H1 (cell line): Measurements from ENCODE around the gene CELF2. TPM values are rescaled to one million over a fixed set of nuclear protein-coding genes. Genes with fewer than 3 reads are reported as not detected.

Experiments used
- CTCF ChIA-PET: fragments of 300-600 bp; sonication (Branson Sonifier 250); formaldehyde crosslinking; loops from one replicate; lab custom pipeline; 2021; ENCODE audit not compliant: partially characterized antibody; lab: Charles Lee
- POLR2A ChIA-PET: fragments of 300-600 bp; sonication (Branson Sonifier 250); formaldehyde crosslinking; loops from one replicate; lab custom pipeline; 2021; ENCODE audit warnings: inconsistent platforms; ENCODE audit not compliant: partially characterized antibody; lab: Charles Lee
- DNase-seq, 2 experiments: peaks; one replicate each; pipeline versions ENCODE4 v3.0.0 to v3.0.0-alpha.2; 2010 to 2022; ENCODE audit warnings: low spot score in 2 of 2, low read depth in 1 of 2, mixed read lengths in 1 of 2
- FAIRE-seq: peaks from 2 replicates; lab custom pipeline; 2011; peaks lifted over from hg19 to GRCh38; lab: Jason Lieb, UNC
- H2AFZ ChIP-seq: 2 replicates; pipeline ENCODE4 v1.8.1; 2012; ENCODE audit warnings: low read length, inconsistent platforms
- H2AK5ac ChIP-seq: 2 replicates; pipeline ENCODE4 v1.6.1; 2013; ENCODE audit warnings: low read depth, low read length
- H2BK120ac ChIP-seq: replicated peaks from 2 replicates; pipeline ENCODE3; 2013; ENCODE audit warnings: low read depth, low read length, inconsistent platforms
- H2BK12ac ChIP-seq: 2 replicates; pipeline ENCODE4 v1.6.1; 2013; ENCODE audit warnings: low read depth, low read length
- H2BK15ac ChIP-seq: 2 replicates; pipeline ENCODE4 v1.6.1; 2013; ENCODE audit warnings: low read length
- H2BK20ac ChIP-seq: 2 replicates; pipeline ENCODE4 v1.6.1; 2013; ENCODE audit warnings: low read length
- H2BK5ac ChIP-seq: 2 replicates; pipeline ENCODE4 v1.6.1; 2013; ENCODE audit warnings: low read depth, low read length
- H3K14ac ChIP-seq: 2 replicates; pipeline ENCODE4 v1.6.1; 2013; ENCODE audit warnings: inconsistent platforms; ENCODE audit not compliant: insufficient read length
- H3K18ac ChIP-seq: 2 replicates; pipeline ENCODE4 v1.6.1; 2013; ENCODE audit warnings: low read length; ENCODE audit errors: extremely low read depth
- H3K23ac ChIP-seq: 2 replicates; pipeline ENCODE4 v1.6.1; 2013; ENCODE audit warnings: inconsistent platforms; ENCODE audit not compliant: insufficient read length
- H3K23me2 ChIP-seq: 2 replicates; pipeline ENCODE4 v1.6.1; 2013; ENCODE audit warnings: low read depth, low read length
- H3K27ac ChIP-seq: 2 replicates; pipeline ENCODE4 v1.6.1; 2011; ENCODE audit warnings: low read depth, low read length, inconsistent platforms
- H3K27me3 ChIP-seq, 4 experiments: replicated peaks in 1 of 4; 1 replicate in 1 of 4; 2 replicates in 3 of 4; pipeline versions ENCODE4 v1.6.1 to v1.8.1; 2011 to 2013; ENCODE audit warnings: low read length in 3 of 4, mild to moderate bottlenecking in 3 of 4, inconsistent platforms in 2 of 4, mixed read lengths in 2 of 4, moderate library complexity in 1 of 4; ENCODE audit not compliant: control insufficient read depth in 3 of 4, insufficient read depth in 3 of 4; ENCODE audit errors: extremely low read depth in 1 of 4
- H3K36me3 ChIP-seq, 4 experiments: 2 replicates each; pipeline versions ENCODE4 v1.6.1 to v1.8.1; 2011 to 2013; ENCODE audit warnings: mild to moderate bottlenecking in 4 of 4, low read length in 3 of 4, moderate library complexity in 2 of 4, control low read depth in 1 of 4, inconsistent platforms in 1 of 4; ENCODE audit not compliant: insufficient read depth in 4 of 4, control insufficient read depth in 2 of 4
- H3K4ac ChIP-seq: replicated peaks from 2 replicates; pipeline ENCODE3; 2013; ENCODE audit warnings: low read length, low read depth, mixed read lengths, inconsistent platforms; ENCODE audit not compliant: insufficient read length
- H3K4me1 ChIP-seq, 4 experiments: replicated peaks in 1 of 4; 1 replicate in 1 of 4; 2 replicates in 3 of 4; pipeline versions ENCODE4 v1.6.1 to v1.8.1; 2011 to 2013; ENCODE audit warnings: low read length in 3 of 4, inconsistent platforms in 2 of 4, mixed read lengths in 1 of 4; ENCODE audit not compliant: insufficient read depth in 4 of 4, control insufficient read depth in 3 of 4
- H3K4me2 ChIP-seq, 2 experiments: 2 replicates each; pipeline versions ENCODE4 v1.6.1 to v1.8.1; 2011 to 2013; ENCODE audit warnings: low read depth in 2 of 2, low read length in 2 of 2, control low read depth in 1 of 2, inconsistent platforms in 1 of 2, mild to moderate bottlenecking in 1 of 2; ENCODE audit not compliant: insufficient read depth in 1 of 2
- H3K4me3 ChIP-seq, 4 experiments: fragments of 200-600, 300-600 bp in 1 of 4; sonication (generic), shearing (Covaris generic), sonication (Bioruptor Twin) in 1 of 4; 2 replicates each; pipeline versions ENCODE4 v1.5.1 to v1.8.1; 2011 to 2016; ENCODE audit warnings: low read length in 4 of 4, low read depth in 3 of 4, control low read depth in 2 of 4, inconsistent platforms in 2 of 4, mild to moderate bottlenecking in 2 of 4, mixed read lengths in 1 of 4, moderate library complexity in 1 of 4; ENCODE audit not compliant: insufficient read depth in 2 of 4; ENCODE audit errors: extremely low read depth in 1 of 4
- H3K56ac ChIP-seq: replicated peaks from 2 replicates; pipeline ENCODE3; 2013; ENCODE audit warnings: low read depth, mild to moderate bottlenecking, mixed read lengths, low read length, inconsistent platforms; ENCODE audit not compliant: insufficient read length
- H3K79me1 ChIP-seq: 2 replicates; pipeline ENCODE4 v1.6.1; 2013; ENCODE audit warnings: low read depth, low read length, control low read depth
- H3K79me2 ChIP-seq, 2 experiments: 2 replicates each; pipeline versions ENCODE4 v1.6.1 to v1.8.1; 2012 to 2013; ENCODE audit warnings: low read length in 2 of 2, mild to moderate bottlenecking in 2 of 2, inconsistent platforms in 1 of 2; ENCODE audit not compliant: insufficient read depth in 2 of 2, control insufficient read depth in 1 of 2
- H3K9ac ChIP-seq, 4 experiments: replicated peaks in 1 of 4; 1 replicate in 1 of 4; 2 replicates in 3 of 4; pipeline versions ENCODE4 v1.6.1 to v1.8.1; 2011 to 2013; ENCODE audit warnings: low read depth in 3 of 4, low read length in 3 of 4, control low read depth in 2 of 4, mild to moderate bottlenecking in 2 of 4, moderate library complexity in 2 of 4, inconsistent platforms in 1 of 4; ENCODE audit errors: extremely low read depth in 1 of 4
- H3K9me3 ChIP-seq, 2 experiments: 2 replicates each; pipeline versions ENCODE4 v1.6.1 to v1.8.1; 2012 to 2013; ENCODE audit warnings: mild to moderate bottlenecking in 2 of 2, moderate library complexity in 2 of 2, control low read depth in 1 of 2, inconsistent platforms in 1 of 2, low read depth in 1 of 2, low read length in 1 of 2, mixed read lengths in 1 of 2; ENCODE audit not compliant: insufficient read depth in 2 of 2
- H4K20me1 ChIP-seq, 2 experiments: replicated peaks in 1 of 2; 2 replicates each; pipeline versions ENCODE3 to v1.8.1; 2011 to 2013; ENCODE audit warnings: inconsistent platforms in 2 of 2, low read length in 2 of 2, mild to moderate bottlenecking in 1 of 2; ENCODE audit not compliant: insufficient read depth in 2 of 2, control insufficient read depth in 1 of 2
- H4K5ac ChIP-seq: 2 replicates; pipeline ENCODE4 v1.6.1; 2013; ENCODE audit warnings: low read length, low read depth, mixed read lengths, inconsistent platforms; ENCODE audit not compliant: insufficient read length
- H4K8ac ChIP-seq: 2 replicates; pipeline ENCODE4 v1.8.0; 2013; ENCODE audit warnings: mild to moderate bottlenecking, moderate library complexity, low read length, inconsistent platforms; ENCODE audit not compliant: insufficient read depth; ENCODE audit errors: extremely low read depth
- H4K91ac ChIP-seq: replicated peaks from 2 replicates; pipeline ENCODE3; 2013; ENCODE audit warnings: low read length, mixed read lengths, inconsistent platforms; ENCODE audit not compliant: insufficient read length
- CBX5 ChIP-seq: fragments of 300-800, 300-1000 bp; sonication (generic); IDR thresholded peaks from 2 replicates; pipeline ENCODE4 v1.7.1; 2016; ENCODE audit warnings: antibody characterized with exemption, low read length, low read depth
- CTBP2 ChIP-seq: IDR thresholded peaks from 2 replicates; pipeline ENCODE4 v1.7.0; 2011; ENCODE audit warnings: borderline replicate concordance, mild to moderate bottlenecking, moderate library complexity, mixed read lengths, low read length; ENCODE audit not compliant: insufficient read depth, insufficient read length
- JUND ChIP-seq: IDR thresholded peaks from 2 replicates; pipeline ENCODE4 v1.6.1; 2011; ENCODE audit warnings: mild to moderate bottlenecking, improper control_type of control experiment, low read length
- SP4 ChIP-seq: IDR thresholded peaks from 2 replicates; pipeline ENCODE4 v1.6.1; 2012; ENCODE audit warnings: low read length, inconsistent platforms
- TAF7 ChIP-seq: optimal IDR thresholded peaks from 2 replicates; pipeline ENCODE3; 2011; ENCODE audit warnings: low read depth, mild to moderate bottlenecking, inconsistent platforms, low read length, moderate library complexity, borderline replicate concordance
- WGBS, 2 experiments: shearing (Covaris generic) in 1 of 2; methylation state at CpG; one replicate each; pipeline versions ENCODE4 v1.1.6 to v1.1.7; 2013 to 2015; ENCODE audit warnings: low lambda C conversion rate in 2 of 2, mixed read lengths in 2 of 2, inconsistent platforms in 1 of 2, low coverage in 1 of 2, missing lambda C conversion rate in 1 of 2; ENCODE audit not compliant: insufficient replicate concordance in 2 of 2, insufficient coverage in 1 of 2, insufficient read length in 1 of 2; ENCODE audit errors: extremely low coverage in 1 of 2, missing lambda C conversion rate in 1 of 2; 5-methylcytosine and 5-hydroxymethylcytosine counted together
- polyA plus RNA-seq, 7 experiments: library from polyadenylated mRNA; depleted of rRNA in 3 of 7; stranded (reverse) in 5 of 7; unstranded in 2 of 7; fragments of >200 nt in 5 of 7; fragments of 200-250 nt in 2 of 7; gene quantifications; 1 replicate in 5 of 7; 2 replicates in 1 of 7; 4 replicates in 1 of 7; pipeline versions ENCODE4 v1.2.1 to v1.2.3, GENCODE V29; 2011 to 2013; ENCODE audit warnings: missing spikeins in 2 of 7, mixed read lengths in 2 of 7
- total RNA-seq: library from RNA; stranded (reverse); fragmentation: NEBNext Ultra II Directional; extraction: Animal tissue kit (Norgen Biotek cat#: 25700); gene quantifications from 2 replicates; pipeline ENCODE4 v1.2.1, GENCODE V29; 2021

The CELF2 gene
- total and polyA plus RNA-seq, 2 of the 8 experiments (the other 6 are each of a cell fraction or from before 2014, with no cell fraction given): 18.3 to 22.7 TPM

DNA sequence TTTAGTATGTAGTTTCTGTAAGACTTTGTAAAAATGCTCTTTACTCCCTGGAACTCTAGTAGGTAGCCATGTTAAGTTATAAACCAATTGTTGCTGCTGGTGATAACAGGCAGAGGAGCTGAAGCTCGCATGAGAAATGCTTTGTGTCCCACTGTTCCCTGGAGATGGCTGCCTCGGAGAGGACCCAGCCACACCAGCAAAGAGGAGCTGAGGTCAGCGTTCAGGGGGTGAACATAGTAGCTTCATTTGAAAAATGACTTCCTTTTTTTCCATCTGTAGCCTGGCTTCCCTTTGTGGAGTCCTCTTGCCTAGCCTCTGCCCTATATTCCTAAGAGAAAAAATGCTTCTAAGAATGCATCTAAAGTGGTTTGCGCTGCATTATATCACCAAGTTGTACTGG, 20.3 kb downstream of the CELF2 start:
- H2AK5ac ChIP-seq: peak overlapping the region; percentile 68; the same call in 1 of the 2 replicates
- FAIRE-seq: no peak

More for the DNA sequence above, 20.3 kb downstream of the CELF2 start:
- Histone ChIP-seq H3K79me2 (peaks cover 0 to 4% of the 10 kb centered on the region in 2 experiments; a peak in 1 of 4 replicates), H3K4me1 (peaks cover 2 to 12% (median 8%) of the 10 kb centered on the region in 4 experiments; a peak in 4 of 7 replicates), H4K20me1 (no peaks in the 10 kb centered on the region), H2BK15ac (no peak overlapping the region), H3K56ac (no peak overlapping the region), H3K9me3 (no peaks in the 10 kb centered on the region), H3K4me3 (no peak overlapping the region), H3K27me3 (no peaks in the 10 kb centered on the region), H3K14ac (no peak overlapping the region), H3K23me2 (no peaks in the 10 kb centered on the region), H3K27ac (no peak overlapping the region), H3K4me2 (no peak overlapping the region), H3K9ac (no peak overlapping the region), H2BK20ac (no peak overlapping the region), H3K79me1 (no peaks in the 10 kb centered on the region; the same call in 1 of the 2 replicates), H2BK12ac (no peak overlapping the region), H3K18ac (no peak overlapping the region), H3K4ac (no peak overlapping the region), H4K91ac (no peak overlapping the region), H2AFZ (no peak overlapping the region), H3K23ac (no peak overlapping the region), H3K36me3 (no peaks in the 10 kb centered on the region), H2BK120ac (no peak overlapping the region), H4K5ac (no peak overlapping the region), H2BK5ac (no peak overlapping the region), H4K8ac (no peak overlapping the region)
- WGBS, 2 experiments: 85% methylated on average over 4 of the region's 4 CpGs; no CpG with 5 or more reads in 1 of the 2 experiments
- POLR2A ChIA-PET: interaction anchor here (1.8 kb wide), 1 partner anchor 21 kb away, joined by 5 read pairs; the partner anchor contains the start of gene CELF2
- CTCF ChIA-PET: interaction anchor here (0.7 to 1.6 kb wide), 8 partner anchors 11 to 362 kb away, joined by 3 to 4 read pairs (median 4); no protein-coding TSS in a partner anchor
- TF ChIP-seq CTBP2 (no peak), SP4 (no peak), TAF7 (no peak), JUND (no peak), CBX5 (no peak)
- DNase-seq: no peak
